GM19468 (cell line): ENCODE measurements around the gene DGLUCY.
"Not testable (repeated sequence)": the region's sequence is repeated elsewhere in the genome, so short reads cannot be mapped to it uniquely, and the experiment has no call there.

Experiments used
- ATAC-seq: cut with Tn5 transposase; IDR thresholded peaks from one replicate; pipeline ENCODE4 v1.9.1; 2021; ENCODE audit warnings: mild to moderate bottlenecking, moderate library complexity, moderate number of reproducible peaks; ENCODE audit not compliant: unreplicated experiment; ENCODE audit errors: extremely low read depth

DGLUCY gene

GRCh38 chr14:91128699-91129098 lies 14.8 kb downstream of the DGLUCY start:
- no peak for ATAC-seq

GRCh38 chr14:91129261-91129660 lies 15.4 kb downstream of the DGLUCY start:
- no peak for ATAC-seq

GRCh38 chr14:91135039-91135438 lies 21.2 kb downstream of the DGLUCY start:
- ATAC-seq = no peak

GRCh38 chr14:91138511-91139359 lies 24.9 kb downstream of the DGLUCY start:
- ATAC-seq = no peak

GRCh38 chr14:91139776-91140175 lies 25.9 kb downstream of the DGLUCY start:
- ATAC-seq = no peak

- ATAC-seq = no peak
Observed at GRCh38 chr14:91140672-91141071, 26.8 kb downstream of the DGLUCY start.

GRCh38 chr14:91142214-91142668 lies 28.4 kb downstream of the DGLUCY start:
- peak; percentile 82 for ATAC-seq

GRCh38 chr14:91143862-91144261 lies 30.0 kb downstream of the DGLUCY start:
- no peak for ATAC-seq

GRCh38 chr14:91144425-91145145 lies 30.7 kb downstream of the DGLUCY start:
- no peak for ATAC-seq

GRCh38 chr14:91145391-91146160 lies 31.7 kb downstream of the DGLUCY start:
- ATAC-seq = no peak

GRCh38 chr14:91146661-91147060 lies 32.8 kb downstream of the DGLUCY start:
- no peak for ATAC-seq

- ATAC-seq = no peak
Observed at GRCh38 chr14:91149462-91149861, 35.6 kb downstream of the DGLUCY start.

GRCh38 chr14:91152499-91152898 lies 38.6 kb downstream of the DGLUCY start:
- ATAC-seq = no peak

- no peak for ATAC-seq
Observed at GRCh38 chr14:91153360-91153759, 39.5 kb downstream of the DGLUCY start.

- no peak for ATAC-seq
Observed at GRCh38 chr14:91154851-91155625, 41.2 kb downstream of the DGLUCY start.

- ATAC-seq = no peak
Observed at GRCh38 chr14:91155626-91156089, 41.8 kb downstream of the DGLUCY start.

- ATAC-seq = not testable (repeated sequence)
Observed at GRCh38 chr14:91156142-91156666, 42.3 kb downstream of the DGLUCY start.

- ATAC-seq = not testable (repeated sequence)
Observed at GRCh38 chr14:91156877-91157276, 43.0 kb downstream of the DGLUCY start.

GRCh38 chr14:91158091-91158790 lies 44.4 kb downstream of the DGLUCY start:
- ATAC-seq = no peak
